Measurements from ENCODE around the gene OPCML. TPM values are rescaled to one million over a fixed set of nuclear protein-coding genes. Genes with fewer than 3 reads are reported as not detected.

OPCML gene
- total RNA-seq, 1 donor from 2014 or later = not detected

GRCh38 chr11:133249065-133249464, 283.2 kb downstream of the OPCML start:
- H3K36me3 ChIP-seq = no peaks in the 10 kb centered on the region
- TF ChIP-seq, protein P1, sequence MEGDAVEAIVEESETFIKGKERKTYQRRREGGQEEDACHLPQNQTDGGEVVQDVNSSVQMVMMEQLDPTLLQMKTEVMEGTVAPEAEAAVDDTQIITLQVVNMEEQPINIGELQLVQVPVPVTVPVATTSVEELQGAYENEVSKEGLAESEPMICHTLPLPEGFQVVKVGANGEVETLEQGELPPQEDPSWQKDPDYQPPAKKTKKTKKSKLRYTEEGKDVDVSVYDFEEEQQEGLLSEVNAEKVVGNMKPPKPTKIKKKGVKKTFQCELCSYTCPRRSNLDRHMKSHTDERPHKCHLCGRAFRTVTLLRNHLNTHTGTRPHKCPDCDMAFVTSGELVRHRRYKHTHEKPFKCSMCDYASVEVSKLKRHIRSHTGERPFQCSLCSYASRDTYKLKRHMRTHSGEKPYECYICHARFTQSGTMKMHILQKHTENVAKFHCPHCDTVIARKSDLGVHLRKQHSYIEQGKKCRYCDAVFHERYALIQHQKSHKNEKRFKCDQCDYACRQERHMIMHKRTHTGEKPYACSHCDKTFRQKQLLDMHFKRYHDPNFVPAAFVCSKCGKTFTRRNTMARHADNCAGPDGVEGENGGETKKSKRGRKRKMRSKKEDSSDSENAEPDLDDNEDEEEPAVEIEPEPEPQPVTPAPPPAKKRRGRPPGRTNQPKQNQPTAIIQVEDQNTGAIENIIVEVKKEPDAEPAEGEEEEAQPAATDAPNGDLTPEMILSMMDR (IDR thresholded peaks at IDR 0.05) = no peak
- H3K9me3 ChIP-seq = no peaks in the 10 kb centered on the region
- intact Hi-C loops (cut with DNase I) = no loop called here
- no peak for DNase-seq (ENCODE audit: low spot score in 2 of 2)
- no peak overlapping the region for H3K4me3 ChIP-seq
- no peak overlapping the region for H3K27ac ChIP-seq
- H3K4me1 ChIP-seq = no peaks in the 10 kb centered on the region
- no peaks in the 10 kb centered on the region for H3K27me3 ChIP-seq

GRCh38 chr11:133243832-133244231, 288.5 kb downstream of the OPCML start:
- Histone ChIP-seq H3K4me1 (no peaks in the 10 kb centered on the region), H3K27ac (no peak overlapping the region), H3K4me3 (no peak overlapping the region), H3K27me3 (no peaks in the 10 kb centered on the region), H3K9me3 (no peaks in the 10 kb centered on the region), H3K36me3 (no peaks in the 10 kb centered on the region)
- TF ChIP-seq, protein P1 (IDR thresholded peaks at IDR 0.05) = no peak
- DNase-seq (ENCODE audit: low spot score in 2 of 2) = no peak
- intact Hi-C loops (cut with DNase I) = no loop called here

- Histone ChIP-seq H3K4me1 (no peaks in the 10 kb centered on the region), H3K4me3 (no peak overlapping the region), H3K27ac (no peak overlapping the region), H3K9me3 (no peaks in the 10 kb centered on the region), H3K36me3 (no peaks in the 10 kb centered on the region), H3K27me3 (no peaks in the 10 kb centered on the region)
- TF ChIP-seq, protein P1 (IDR thresholded peaks at IDR 0.05) = no peak
- DNase-seq (ENCODE audit: low spot score in 2 of 2) = no peak
- intact Hi-C loops (cut with DNase I) = no loop called here
Observed at GRCh38 chr11:133240908-133241655, 291.2 kb downstream of the OPCML start.

DNA sequence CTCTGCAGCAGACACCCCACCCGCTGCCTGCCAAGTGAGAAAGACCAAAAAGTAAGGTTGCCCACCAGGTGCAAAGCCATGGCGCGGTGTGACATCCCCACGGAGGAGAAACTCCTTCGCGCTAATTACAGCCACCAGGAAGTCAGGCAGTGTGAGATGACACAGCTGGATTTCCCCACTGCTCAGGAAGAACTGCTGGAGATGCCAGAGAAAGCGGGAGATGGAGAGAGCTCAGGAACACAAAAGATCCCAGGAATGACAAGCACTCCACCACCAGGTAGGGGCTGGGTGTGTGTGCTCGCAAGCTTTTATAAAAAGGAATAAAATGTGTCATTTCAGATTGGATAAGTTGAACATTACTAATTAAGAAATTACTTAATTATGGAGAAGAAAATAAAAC, 292.7 kb downstream of the OPCML start:
- Histone ChIP-seq H3K4me3 (no peak overlapping the region), H3K27ac (no peak overlapping the region), H3K9me3 (no peaks in the 10 kb centered on the region), H3K27me3 (no peaks in the 10 kb centered on the region), H3K36me3 (no peaks in the 10 kb centered on the region), H3K4me1 (no peaks in the 10 kb centered on the region)
- intact Hi-C loops (cut with DNase I) = no loop called here
- DNase-seq (ENCODE audit: low spot score in 2 of 2) = no peak
- TF ChIP-seq, protein P1 (IDR thresholded peaks at IDR 0.05) = no peak

- Histone ChIP-seq H3K27ac (no peak overlapping the region), H3K4me1 (no peaks in the 10 kb centered on the region), H3K27me3 (no peaks in the 10 kb centered on the region), H3K36me3 (no peaks in the 10 kb centered on the region), H3K9me3 (no peaks in the 10 kb centered on the region), H3K4me3 (no peak overlapping the region)
- intact Hi-C loops (cut with DNase I) = no loop called here
- DNase-seq (ENCODE audit: low spot score in 2 of 2) = no peak
- TF ChIP-seq, protein P1 (IDR thresholded peaks at IDR 0.05) = no peak
Observed at GRCh38 chr11:133238495-133238894, 293.8 kb downstream of the OPCML start.
